HG03558 (cell line): ENCODE measurements around the gene EIF2D.

Source experiments
- ATAC-seq: cut with Tn5 transposase; IDR thresholded peaks from one replicate; pipeline ENCODE4 v1.9.1; 2021; ENCODE audit warnings: moderate number of reproducible peaks; ENCODE audit not compliant: unreplicated experiment; ENCODE audit errors: extremely low read depth

The EIF2D gene

DNA sequence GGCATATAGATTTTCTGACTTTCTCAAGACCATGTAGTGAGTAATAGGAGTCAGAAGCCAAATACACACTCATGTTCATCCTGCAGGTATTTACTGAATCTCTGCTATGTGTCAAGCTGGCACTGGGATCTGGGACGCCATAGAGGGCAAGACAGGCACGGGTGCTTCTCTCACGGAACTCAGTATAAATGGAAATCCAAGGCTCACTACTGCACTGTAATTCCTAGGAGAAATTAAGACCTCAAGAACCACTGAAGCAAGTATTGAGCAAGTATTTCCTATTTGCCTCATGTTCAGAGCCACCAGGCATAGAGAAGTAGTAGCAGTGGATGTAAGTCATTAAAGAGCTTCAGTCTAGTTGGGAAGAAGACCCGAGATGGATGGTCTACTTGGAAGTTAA is 38.9 kb downstream of the EIF2D start:
- ATAC-seq = no peak

DNA sequence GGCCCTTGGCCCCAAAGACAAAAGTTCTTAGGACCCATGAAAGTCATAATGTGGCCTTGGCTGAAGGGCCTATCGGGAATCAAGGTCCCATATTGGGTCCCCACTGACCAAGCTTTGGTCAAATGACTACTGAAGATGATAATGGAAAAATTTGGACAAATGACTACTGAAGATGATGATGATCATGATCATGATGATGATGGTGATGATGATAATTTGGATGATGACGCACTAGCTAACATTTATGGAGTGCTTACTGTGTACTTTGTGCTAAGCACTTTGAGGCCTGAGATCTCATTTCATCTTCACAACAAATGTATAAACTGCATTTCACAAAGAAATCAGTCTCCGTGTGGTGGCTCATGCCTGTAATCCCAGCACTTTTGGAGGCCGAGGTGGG is 39.4 kb downstream of the EIF2D start:
- no peak for ATAC-seq

- ATAC-seq = no peak
These were observed 41.7 kb downstream of the EIF2D start for GRCh38 chr1:206570529-206570928.

- no peak for ATAC-seq
These were observed 42.7 kb downstream of the EIF2D start for GRCh38 chr1:206569556-206569955.

- ATAC-seq = no peak
These were observed 43.4 kb downstream of the EIF2D start for GRCh38 chr1:206568779-206569352.

GRCh38 chr1:206568256-206568655 is 44.0 kb downstream of the EIF2D start:
- no peak for ATAC-seq

GRCh38 chr1:206566999-206567398 is 45.3 kb downstream of the EIF2D start:
- no peak for ATAC-seq

DNA sequence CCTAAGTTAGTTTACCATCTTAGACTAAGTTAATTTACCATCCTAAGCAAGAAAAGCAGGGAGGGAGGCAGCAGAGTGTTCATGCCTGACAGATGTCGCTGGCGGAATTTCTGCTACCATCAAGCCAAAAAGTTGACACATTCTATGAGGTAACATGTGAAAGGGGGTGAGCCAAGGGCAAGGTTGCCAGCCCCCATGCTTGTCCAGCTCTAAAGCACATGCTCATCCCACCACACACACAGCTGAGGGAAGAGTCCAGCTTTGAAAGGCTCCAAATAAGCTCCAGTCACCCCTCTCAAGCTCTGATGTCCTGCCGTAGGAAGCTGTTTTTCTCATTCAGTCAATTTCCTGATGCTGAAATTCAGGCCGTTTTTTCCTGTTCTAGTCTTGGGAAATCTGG is 46.3 kb downstream of the EIF2D start:
- no peak for ATAC-seq

- peak; percentile 12 for ATAC-seq
These were observed 48.7 kb downstream of the EIF2D start for GRCh38 chr1:206563367-206564207.

DNA sequence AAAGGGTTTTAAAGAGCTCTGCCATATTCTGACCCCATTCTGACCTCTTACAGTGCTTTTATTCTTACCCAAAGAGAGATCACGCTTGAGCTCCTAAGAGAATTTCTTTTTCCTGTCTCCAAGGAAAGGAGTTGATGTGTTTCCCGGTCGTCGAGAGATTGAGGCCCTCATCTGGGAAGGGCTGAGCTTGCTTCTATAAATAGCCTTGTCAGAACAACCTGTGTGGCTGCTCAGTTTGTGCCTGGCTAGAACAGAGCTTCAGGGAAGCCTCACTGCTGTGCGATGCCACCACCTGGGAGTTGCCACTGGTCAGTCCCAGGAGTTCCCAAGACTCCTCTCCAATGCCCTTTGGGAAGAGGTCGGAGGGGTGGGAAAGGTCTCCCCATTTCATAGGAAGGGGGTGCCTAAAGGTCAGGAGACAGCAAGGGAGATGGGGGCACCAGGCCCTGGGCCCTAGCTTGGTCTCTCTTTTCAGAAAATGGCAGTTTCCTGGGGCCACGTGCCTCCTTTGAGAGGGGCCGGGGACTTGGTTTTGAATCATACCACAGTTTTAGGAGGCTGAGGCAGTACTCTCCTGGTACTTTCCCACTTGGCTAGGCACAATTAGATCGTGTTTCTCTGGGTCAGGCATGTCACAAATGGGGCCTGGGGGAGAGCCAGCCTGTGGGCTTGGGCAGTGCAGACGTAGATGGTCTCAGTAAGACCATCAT is 52.1 kb downstream of the EIF2D start:
- no peak for ATAC-seq

DNA sequence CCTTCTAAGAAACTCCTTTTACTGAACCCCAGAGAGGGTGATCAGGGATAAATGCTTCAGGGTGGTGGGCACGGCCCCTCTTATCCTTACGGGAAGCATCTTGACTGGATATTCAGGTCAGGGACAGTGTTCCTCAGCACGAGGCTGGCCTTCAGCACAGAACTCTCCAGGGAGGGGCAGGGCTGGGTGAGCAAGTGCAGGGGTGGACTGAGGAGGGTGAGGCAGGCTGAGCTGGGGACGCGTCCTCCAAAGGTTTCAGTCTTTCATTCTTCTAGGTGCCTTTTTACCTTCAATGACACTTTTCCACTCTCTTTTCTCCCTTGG is 52.6 kb downstream of the EIF2D start:
- no peak for ATAC-seq

GRCh38 chr1:206558794-206559671 is 53.2 kb downstream of the EIF2D start:
- no peak for ATAC-seq

- ATAC-seq = no peak
These were observed 54.4 kb downstream of the EIF2D start for GRCh38 chr1:206557636-206558473.

DNA sequence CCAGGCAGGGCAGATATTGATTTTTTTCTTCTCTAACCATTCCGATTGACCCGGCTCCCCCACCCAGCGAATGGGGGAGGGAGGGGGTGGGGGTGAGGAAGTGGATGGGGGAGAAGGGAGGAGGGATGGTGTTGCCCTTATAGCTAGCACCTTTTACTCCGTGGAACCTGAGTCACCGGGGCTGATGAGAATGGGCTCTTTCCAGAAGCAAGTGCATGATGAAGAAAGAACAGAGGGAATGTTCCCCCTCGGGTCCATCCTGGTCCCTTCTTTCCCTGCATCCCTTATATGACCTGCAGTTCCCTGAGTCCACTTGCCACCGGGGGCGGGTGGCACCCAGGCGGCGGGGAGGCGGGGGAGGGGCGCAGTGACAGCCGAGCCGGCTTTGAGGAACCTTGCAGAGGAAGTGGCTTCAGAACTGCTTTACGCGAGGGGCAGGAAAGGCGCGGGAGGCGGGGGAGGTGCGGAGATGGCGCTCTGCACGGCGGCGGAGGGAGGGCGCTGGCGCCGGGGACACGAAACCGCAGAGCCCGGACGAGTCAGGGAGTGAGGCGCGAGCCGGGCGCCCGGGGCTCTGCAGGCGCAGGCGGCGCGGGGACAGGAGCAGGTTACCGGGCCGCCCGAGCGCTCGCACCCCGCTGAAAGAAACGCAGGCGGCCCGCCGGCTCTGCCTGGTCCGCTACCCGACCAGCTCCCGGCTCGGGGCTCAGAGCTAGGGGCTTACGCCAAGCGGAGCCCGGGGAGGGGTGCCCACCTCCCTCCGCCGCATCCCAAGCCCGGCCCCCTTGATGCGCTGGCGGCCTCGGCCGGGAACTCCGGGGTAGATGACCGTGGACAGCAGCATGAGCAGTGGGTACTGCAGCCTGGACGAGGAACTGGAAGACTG is 55.3 kb downstream of the EIF2D start:
- ATAC-seq = no peak

GRCh38 chr1:206556047-206556749 is 56.1 kb downstream of the EIF2D start:
- no peak for ATAC-seq

- no peak for ATAC-seq
These were observed 56.8 kb downstream of the EIF2D start for GRCh38 chr1:206555473-206555935.

DNA sequence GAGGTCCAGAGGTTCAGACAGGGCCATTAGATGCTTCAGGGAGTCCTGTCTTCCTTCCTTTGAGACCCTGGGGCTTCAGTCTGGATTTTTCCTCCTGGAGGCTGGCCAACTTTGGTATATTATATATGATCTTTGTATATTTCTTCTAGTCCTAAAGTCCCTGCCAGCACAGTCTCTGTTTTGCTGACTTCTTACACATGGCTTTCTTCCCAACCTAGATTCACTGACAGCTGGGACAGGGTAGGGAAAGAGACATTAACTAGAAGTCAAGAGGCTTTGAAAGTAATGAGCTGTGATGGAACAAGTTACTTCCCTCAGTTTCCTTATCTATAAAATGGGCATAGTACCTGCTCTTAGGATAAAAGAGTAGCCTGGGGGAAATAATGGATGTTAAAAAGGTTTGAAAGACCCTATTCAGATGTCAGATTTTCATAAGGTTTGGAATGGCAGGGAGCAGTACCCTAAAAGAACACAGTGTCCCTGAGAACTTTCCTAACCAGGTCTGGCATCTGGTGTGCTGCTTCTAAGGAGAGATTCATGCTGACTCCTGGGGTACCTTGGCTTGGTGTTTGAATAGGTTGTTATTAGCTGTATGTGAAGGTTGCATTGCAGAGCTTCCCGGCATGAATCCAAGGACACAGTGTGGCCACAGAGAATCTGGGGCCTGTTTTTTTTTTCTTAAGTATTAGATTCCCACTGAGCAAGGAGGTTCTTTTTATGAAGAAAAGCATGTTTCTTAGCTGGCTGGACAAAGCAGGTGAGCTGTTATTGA is 57.4 kb downstream of the EIF2D start:
- ATAC-seq = no peak
